Heart left ventricle (tissue), 16 donors: ENCODE data around the gene CREB3L1. TPM values are rescaled to one million over a fixed set of nuclear protein-coding genes. Genes with fewer than 3 reads are reported as not detected.

Experiments
- ATAC-seq, 4 donors: fragments of 200-7000 bp; cut with Tn5 transposase; one replicate each; pipeline ENCODE4 v1.9.1; 2020 to 2022; ENCODE audit warnings: moderate library complexity in 4 of 4, mild to moderate bottlenecking in 3 of 4, moderate number of reproducible peaks in 1 of 4
- DNase-seq, 5 donors: peaks; one replicate each; pipeline ENCODE4 v3.0.0-alpha.2; 2020
- H3K27ac ChIP-seq, 12 donors: fragments of 200-600 bp; sonication (generic) in 4 of 12; one replicate each; pipeline versions ENCODE4 v1.5.0 to v1.8.0; 2016 to 2022; ENCODE audit warnings: mild to moderate bottlenecking in 2 of 12
- H3K27me3 ChIP-seq, 9 donors: fragments of 200-600 bp; sonication (generic) in 2 of 9; one replicate each; pipeline versions ENCODE4 v1.5.1 to v1.8.0; 2016 to 2022; ENCODE audit warnings: mild to moderate bottlenecking in 3 of 9
- H3K36me3 ChIP-seq, 9 donors: fragments of 200-600 bp; sonication (generic) in 2 of 9; one replicate each; pipeline versions ENCODE4 v1.5.0 to v1.8.0; 2018 to 2022; ENCODE audit warnings: mild to moderate bottlenecking in 2 of 9
- H3K4me1 ChIP-seq, 12 donors: fragments of 200-600 bp; sonication (generic) in 4 of 12; one replicate each; pipeline versions ENCODE4 v1.5.0 to v1.8.0; 2016 to 2022; ENCODE audit warnings: mild to moderate bottlenecking in 3 of 12
- H3K4me3 ChIP-seq, 12 donors: fragments of 200-600 bp; sonication (generic) in 4 of 12; one replicate each; pipeline versions ENCODE4 v1.5.0 to v1.8.0; 2017 to 2022; ENCODE audit warnings: mild to moderate bottlenecking in 9 of 12, moderate library complexity in 4 of 12
- H3K9me3 ChIP-seq, 12 donors: fragments of 200-600 bp; sonication (generic) in 4 of 12; one replicate each; pipeline versions ENCODE4 v1.5.0 to v1.8.0; 2016 to 2022; ENCODE audit warnings: mild to moderate bottlenecking in 1 of 12
- CTCF ChIP-seq, 12 donors: fragments of 200-600 bp; sonication (generic) in 4 of 12; IDR thresholded peaks; one replicate each; pipeline versions ENCODE4 v1.5.0 to v1.8.0; 2018 to 2022; ENCODE audit warnings: antibody characterized with exemption in 12 of 12, mild to moderate bottlenecking in 5 of 12
- POLR2A ChIP-seq, 2 donors: fragments of 450-650 bp; IDR thresholded peaks; one replicate each; pipeline ENCODE4 v1.6.1; 2017; ENCODE audit warnings: antibody characterized with exemption in 2 of 2, mild to moderate bottlenecking in 2 of 2, moderate library complexity in 2 of 2
- WGBS, 4 donors: extraction: QIAGEN DNeasy Blood & Tissue Kit in 2 of 4; methylation state at CpG; one replicate each; pipeline versions ENCODE4 v1.1.5 to v1.1.7; 2013 to 2018; 5-methylcytosine and 5-hydroxymethylcytosine counted together
- intact Hi-C, 10 donors: fragments of 100-400 bp; cut with DNase I; formaldehyde crosslinking; loops; one replicate each; pipeline versions ENCODE4 v1.11.1 to v1.14.2; 2022
- polyA plus RNA-seq, 2 donors: library from polyadenylated mRNA; stranded (reverse); fragments of 200-250 nt; gene quantifications; one replicate each; pipeline ENCODE4 v1.2.3, GENCODE V29; 2013
- total RNA-seq, 9 donors: library from RNA; depleted of rRNA in 2 of 9; stranded (reverse); fragments of >200 nt in 2 of 9; fragmentation: NEBNext Ultra II Directional in 3 of 9; extraction: Animal tissue kit (Norgen Biotek cat#: 25700) in 3 of 9; gene quantifications; one replicate each; pipeline versions ENCODE4 v1.1.0 to v1.2.4, GENCODE V29; 2016 to 2023
- donor health status: ischemic (EF 13 %, LVEDD 7.1; RV severe dilation, severe dysfunction).
- donor health status: healthy with polysubstance abuse.
- donor health status: DM: no; HTN: yes; CAD: no.
- donor health status: DM: no; HTN: no; CAD: no.
- donor health status: ischemic (EF 25% LVEDD 6.9; RV normal size, moderate dysfunction).
- donor health status: ischemic (EF 25% LVEDD 5.7; RV mildly dilated, moderate dysfunction).
- donor health status: healthy.
- donor health status: DM: yes; HTN: yes; CAD: no.
- donor health status: ischemic (EF 35%, LVEDD 5.7; RV mildly dilated, moderate dysfunction).
- donor health status: nonischemic (EF 11% LVEDD 7.7; RV severe dilation, severe dysfunction).
- donor health status: DM: yes; HTN: yes; CAD: no.
- donor health status: PGD.
- donor health status: ischemic (EF 29% LVEDD 5.4; RV normal size, mild dysfunction).
- donor health status: nonischemic (EF 23%, LVEDD 6.1; RV moderate dilation, normal function).

Gene CREB3L1
- total and polyA plus RNA-seq, 11 donors, result 7.4 to 31.9 (median 23.3) TPM

DNA sequence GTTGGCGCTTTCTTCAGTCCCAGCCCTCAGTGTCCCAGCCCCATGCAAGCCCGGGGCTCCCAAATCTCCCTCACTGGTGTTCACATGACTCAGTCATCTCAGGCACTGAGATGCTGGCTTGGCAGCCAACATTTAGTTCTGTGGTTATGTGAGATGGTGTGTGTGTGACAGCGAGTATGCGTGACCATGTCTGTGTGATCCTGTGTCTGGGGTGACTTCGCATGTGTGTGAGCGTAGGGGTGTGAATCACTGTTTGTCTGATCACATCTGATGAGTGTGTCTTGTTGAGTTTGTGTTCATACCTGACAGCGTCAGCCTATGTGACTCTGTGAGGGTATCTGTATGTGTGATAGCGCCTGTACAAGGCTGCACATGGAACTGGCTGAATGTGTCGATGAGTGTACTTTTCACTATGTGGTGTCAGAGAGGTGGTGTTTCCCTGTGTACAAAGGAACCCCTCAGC, 16.2 kb downstream of the CREB3L1 start:
- Histone ChIP-seq H3K27ac (no peak overlapping the region), H3K4me3 (no peak overlapping the region), H3K9me3 (no peaks in the 10 kb centered on the region), H3K27me3 (peaks cover 0 to 25% (median 0%) of the 10 kb centered on the region in 9 donors), H3K4me1 (peaks cover 0 to 56% (median 43%) of the 10 kb centered on the region in 12 donors), H3K36me3 (no peaks in the 10 kb centered on the region)
- WGBS, 4 donors, result 89 to 93% (median 91%) methylated on average over 9 of the region's 9 CpGs
- TF ChIP-seq POLR2A (IDR thresholded peaks at IDR 0.05) (no peak), CTCF (IDR thresholded peaks at IDR 0.05) (no peak)
- intact Hi-C loops, result loop anchor here in 1 of 10 donors (10.0 kb wide), 1 partner anchor 169 kb away; the partner anchor contains the start of gene PHF21A
- ATAC-seq (no peak), DNase-seq (peak in 1 of 5 donors; percentile 15)

DNA sequence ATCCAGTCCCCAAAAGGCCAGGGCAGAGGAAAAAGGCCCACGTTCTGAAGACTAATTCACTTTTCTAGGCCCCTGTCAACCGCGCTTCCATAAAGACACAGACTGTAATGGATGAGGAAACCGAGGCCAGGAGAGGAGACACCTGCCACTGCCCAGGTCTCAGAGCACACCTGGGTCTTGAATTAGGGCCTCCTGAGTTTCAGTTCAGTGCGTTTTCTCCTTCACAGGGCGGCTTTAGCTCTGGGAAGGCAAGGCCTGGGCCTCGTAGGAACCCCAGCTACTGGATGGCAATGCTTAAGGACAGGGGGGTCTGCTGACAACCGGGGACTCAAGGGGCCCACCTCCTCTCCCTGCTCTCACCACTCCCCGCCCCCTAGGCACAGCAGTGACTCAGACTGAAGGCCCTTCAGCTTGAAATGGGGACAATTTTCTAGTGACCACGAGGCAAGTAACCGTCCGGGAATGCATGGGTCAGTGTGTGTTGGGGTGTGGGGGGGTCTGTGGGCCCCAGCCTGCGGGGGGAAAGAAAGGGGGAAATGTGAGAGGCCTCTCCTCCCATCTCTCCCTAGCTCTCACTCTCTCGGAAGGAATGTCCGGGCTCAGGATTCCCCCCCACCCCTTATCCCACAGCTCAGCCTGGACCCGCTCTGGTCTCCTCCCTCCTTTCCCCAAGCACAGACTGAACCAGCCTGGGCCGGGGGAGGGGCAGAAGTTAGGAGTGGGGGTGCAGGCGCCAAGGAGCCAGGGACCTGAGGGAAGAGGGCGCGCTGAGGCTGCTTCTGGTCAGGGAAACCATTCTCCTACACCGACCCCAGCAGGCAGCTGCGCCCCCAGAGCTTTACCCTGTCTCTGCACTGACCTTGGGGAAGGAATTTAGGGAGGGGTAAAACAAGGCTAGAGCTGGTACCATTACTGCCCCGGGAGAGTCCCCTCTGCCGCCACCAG, 17.2 kb downstream of the CREB3L1 start:
- intact Hi-C loops, result loop anchor here in 2 of 10 donors (5.0 to 10.0 kb wide), 2 partner anchors 52 to 170 kb away; partner anchors contain the start of gene PHF21A (in 1 of the 2)
- Histone ChIP-seq H3K36me3 (no peaks in the 10 kb centered on the region), H3K9me3 (no peaks in the 10 kb centered on the region), H3K4me1 (peaks cover 0 to 63% (median 40%) of the 10 kb centered on the region in 12 donors), H3K4me3 (peak overlapping the region; percentile 31 to 77 (median 58)), H3K27me3 (peaks cover 0 to 25% (median 0%) of the 10 kb centered on the region in 9 donors), H3K27ac (peak overlapping the region in 3 of 12 donors; percentile 56 to 70 (median 61))
- 59 to 61% (median 60%) methylated on average over 18 to 24 of the region's 24 CpGs for WGBS, 4 donors
- ATAC-seq (no peak), DNase-seq (peak in 1 of 5 donors; percentile 2)
- TF ChIP-seq POLR2A (IDR thresholded peaks at IDR 0.05) (no peak), CTCF (IDR thresholded peaks at IDR 0.05) (no peak)

- Histone ChIP-seq H3K36me3 (peaks cover 0 to 3% (median 0%) of the 10 kb centered on the region in 9 donors), H3K9me3 (no peaks in the 10 kb centered on the region), H3K27ac (peak overlapping the region in 11 of 12 donors; percentile 5 to 70 (median 56)), H3K4me1 (peaks cover 0 to 55% (median 32%) of the 10 kb centered on the region in 12 donors), H3K27me3 (peaks cover 0 to 25% (median 0%) of the 10 kb centered on the region in 9 donors), H3K4me3 (peak overlapping the region; percentile 31 to 77 (median 58))
- intact Hi-C loops, result loop anchor here in 4 of 10 donors (2.0 to 10.0 kb wide), 3 partner anchors 17 to 171 kb away; partner anchors contain the start of gene PHF21A (in 1 of the 4)
- ATAC-seq (peak; percentile 87 to 94 (median 92)), DNase-seq (peak; percentile 81 to 89 (median 87))
- 1% methylated on average over 35 to 61 of the region's 61 CpGs for WGBS, 4 donors
- TF ChIP-seq POLR2A (IDR thresholded peaks at IDR 0.05) (peak in 1 of 2 donors; percentile 25), CTCF (IDR thresholded peaks at IDR 0.05) (no peak)
Measured at GRCh38 chr11:46295312-46296058, 18.0 kb downstream of the CREB3L1 start.
